ENCODE data around the gene FOSL1. TPM values are rescaled to one million over a fixed set of nuclear protein-coding genes. Genes with fewer than 3 reads are reported as not detected.

The FOSL1 gene
- total and polyA plus RNA-seq, 2 of the 13 experiments (the other 11 are each of a cell fraction or from before 2014, with no cell fraction given) = 4.0 to 4.1 TPM

- no peak for TF ChIP-seq RFXAP (CRISPR knock-in tag; IDR thresholded peaks at IDR 0.05; ENCODE audit: borderline replicate concordance)
- TF ChIP-seq RBFOX2 (IDR thresholded peaks at IDR 0.05; ENCODE audit: low read depth, low read length) = peak; percentile 78
- TF ChIP-seq ZSCAN22 (CRISPR knock-in tag; IDR thresholded peaks at IDR 0.05) = no peak
- no peak for TF ChIP-seq U2AF1 (optimal IDR thresholded peaks at IDR 0.05; ENCODE audit: low read depth, low read length)
- TF ChIP-seq HIVEP1 (CRISPR knock-in tag; IDR thresholded peaks at IDR 0.05) = peak; percentile 97; the same call in 1 of the 2 replicates
- peak; percentile 66; the same call in 1 of the 2 replicates for TF ChIP-seq HDAC2 (CRISPR knock-in tag; IDR thresholded peaks at IDR 0.05)
- TF ChIP-seq KDM2A (CRISPR knock-in tag; IDR thresholded peaks at IDR 0.05; ENCODE audit: borderline replicate concordance, low read depth) = peak; percentile 85
- TF ChIP-seq ZNF878 (CRISPR knock-in tag; IDR thresholded peaks at IDR 0.05) = peak; percentile 85
- TF ChIP-seq HNRNPK (IDR thresholded peaks at IDR 0.05; ENCODE audit: low read depth, low read length, poor library complexity, severe bottlenecking) = peak; percentile 3
- TF ChIP-seq, protein P1, sequence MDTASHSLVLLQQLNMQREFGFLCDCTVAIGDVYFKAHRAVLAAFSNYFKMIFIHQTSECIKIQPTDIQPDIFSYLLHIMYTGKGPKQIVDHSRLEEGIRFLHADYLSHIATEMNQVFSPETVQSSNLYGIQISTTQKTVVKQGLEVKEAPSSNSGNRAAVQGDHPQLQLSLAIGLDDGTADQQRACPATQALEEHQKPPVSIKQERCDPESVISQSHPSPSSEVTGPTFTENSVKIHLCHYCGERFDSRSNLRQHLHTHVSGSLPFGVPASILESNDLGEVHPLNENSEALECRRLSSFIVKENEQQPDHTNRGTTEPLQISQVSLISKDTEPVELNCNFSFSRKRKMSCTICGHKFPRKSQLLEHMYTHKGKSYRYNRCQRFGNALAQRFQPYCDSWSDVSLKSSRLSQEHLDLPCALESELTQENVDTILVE (CRISPR knock-in tag; IDR thresholded peaks at IDR 0.05) = peak; percentile 66
- TF ChIP-seq CCDC6 (CRISPR knock-in tag; IDR thresholded peaks at IDR 0.05) = no peak; the same call in 1 of the 2 replicates
- TF ChIP-seq CERS6 (CRISPR knock-in tag; IDR thresholded peaks at IDR 0.05) = no peak
- TF ChIP-seq, protein P2, sequence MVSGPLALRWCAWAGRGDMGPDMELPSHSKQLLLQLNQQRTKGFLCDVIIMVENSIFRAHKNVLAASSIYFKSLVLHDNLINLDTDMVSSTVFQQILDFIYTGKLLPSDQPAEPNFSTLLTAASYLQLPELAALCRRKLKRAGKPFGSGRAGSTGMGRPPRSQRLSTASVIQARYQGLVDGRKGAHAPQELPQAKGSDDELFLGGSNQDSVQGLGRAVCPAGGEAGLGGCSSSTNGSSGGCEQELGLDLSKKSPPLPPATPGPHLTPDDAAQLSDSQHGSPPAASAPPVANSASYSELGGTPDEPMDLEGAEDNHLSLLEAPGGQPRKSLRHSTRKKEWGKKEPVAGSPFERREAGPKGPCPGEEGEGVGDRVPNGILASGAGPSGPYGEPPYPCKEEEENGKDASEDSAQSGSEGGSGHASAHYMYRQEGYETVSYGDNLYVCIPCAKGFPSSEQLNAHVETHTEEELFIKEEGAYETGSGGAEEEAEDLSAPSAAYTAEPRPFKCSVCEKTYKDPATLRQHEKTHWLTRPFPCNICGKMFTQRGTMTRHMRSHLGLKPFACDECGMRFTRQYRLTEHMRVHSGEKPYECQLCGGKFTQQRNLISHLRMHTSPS (CRISPR knock-in tag; IDR thresholded peaks at IDR 0.05; ENCODE audit: low read depth) = peak; percentile 70; the same call in 1 of the 2 replicates
- no peak for TF ChIP-seq ZNF326 (CRISPR knock-in tag; IDR thresholded peaks at IDR 0.05; ENCODE audit: borderline replicate concordance)
- 0 out of 2 replicates have a peak, but pooled peaks have one; percentile 38 for TF ChIP-seq KAT7 (CRISPR knock-in tag; IDR thresholded peaks at IDR 0.05; ENCODE audit: borderline replicate concordance)
- 0 out of 2 replicates have a peak, but pooled peaks have one; percentile 43 for TF ChIP-seq MAF1 (CRISPR knock-in tag; IDR thresholded peaks at IDR 0.05; ENCODE audit: borderline replicate concordance)
- TF ChIP-seq HMG20B (CRISPR knock-in tag; conservative IDR thresholded peaks at IDR 0.05) = no peak
- TF ChIP-seq RNF219 (CRISPR knock-in tag; IDR thresholded peaks at IDR 0.05) = no peak
- TF ChIP-seq ZNF780A (CRISPR knock-in tag; IDR thresholded peaks at IDR 0.05) = peak; percentile 78; the same call in 1 of the 2 replicates
- no peak for TF ChIP-seq MIXL1 (CRISPR knock-in tag; IDR thresholded peaks at IDR 0.05)
- TF ChIP-seq, protein P3, sequence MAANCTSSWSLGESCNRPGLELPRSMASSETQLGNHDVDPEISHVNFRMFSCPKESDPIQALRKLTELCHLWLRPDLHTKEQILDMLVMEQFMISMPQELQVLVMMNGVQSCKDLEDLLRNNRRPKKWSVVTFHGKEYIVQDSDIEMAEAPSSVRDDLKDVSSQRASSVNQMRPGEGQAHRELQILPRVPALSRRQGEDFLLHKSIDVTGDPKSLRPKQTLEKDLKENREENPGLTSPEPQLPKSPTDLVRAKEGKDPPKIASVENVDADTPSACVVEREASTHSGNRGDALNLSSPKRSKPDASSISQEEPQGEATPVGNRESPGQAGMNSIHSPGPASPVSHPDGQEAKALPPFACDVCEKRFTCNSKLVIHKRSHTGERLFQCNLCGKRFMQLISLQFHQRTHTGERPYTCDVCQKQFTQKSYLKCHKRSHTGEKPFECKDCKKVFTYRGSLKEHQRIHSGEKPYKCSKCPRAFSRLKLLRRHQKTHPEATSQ (CRISPR knock-in tag; IDR thresholded peaks at IDR 0.05; ENCODE audit: borderline replicate concordance) = 0 out of 2 replicates have a peak, but pooled peaks have one; percentile 36
- no peak for TF ChIP-seq CBX5 (CRISPR knock-in tag; IDR thresholded peaks at IDR 0.05; ENCODE audit: borderline replicate concordance)
Measured at GRCh38 chr11:65899356-65900124, 648 bp downstream of the FOSL1 start (continued).
